HepG2 (cell line): ENCODE measurements around the gene ANKRD39. TPM values are rescaled to one million over a fixed set of nuclear protein-coding genes. Genes with fewer than 3 reads are reported as not detected.

Experiments used
- ATAC-seq: fragments of 200-7000 bp; cut with Tn5 transposase; 3 replicates; pipeline ENCODE4 v1.9.1; 2020; ENCODE audit warnings: mild to moderate bottlenecking, moderate library complexity
- BruUV-seq: library from RNA; stranded (reverse); fragments of 400-500 nt; replicated peaks from 2 replicates; lab custom pipeline; 2021; lab: Mats Ljungman, UMichigan
- CTCF ChIA-PET: fragments of 300-600 bp; formaldehyde crosslinking; extraction: SDS; loops from one replicate; lab custom pipeline; 2021; ENCODE audit warnings: low total read pairs, inconsistent platforms, low intra/inter-chr PET ratio; lab: Yijun Ruan, JAX
- POLR2A ChIA-PET: fragments of 350-600 bp; sonication (Branson Sonifier 250); formaldehyde crosslinking; loops from one replicate; lab custom pipeline; 2020; ENCODE audit warnings: antibody characterized with exemption, inconsistent platforms; lab: Yijun Ruan, JAX
- DNase-seq: peaks from one replicate; pipeline ENCODE4 v3.0.0-alpha.2; 2015; ENCODE audit warnings: low spot score
- FAIRE-seq: peaks from 3 replicates; lab custom pipeline; 2011; peaks lifted over from hg19 to GRCh38; lab: Jason Lieb, UNC
- H2AFZ ChIP-seq: one replicate; pipeline ENCODE4 v1.6.1; 2011; ENCODE audit warnings: low read length, inconsistent platforms
- H3K27ac ChIP-seq: fragments of 300-600 bp; 3 replicates; pipeline ENCODE4 v1.8.0; 2011; ENCODE audit warnings: mixed run types, mild to moderate bottlenecking, mixed read lengths, low read length, inconsistent platforms; ENCODE audit not compliant: insufficient read depth; ENCODE audit errors: extremely low read length
- H3K27me3 ChIP-seq, 2 experiments: fragments of 200-600 bp in 1 of 2; 2 replicates in 1 of 2; 3 replicates in 1 of 2; pipeline versions ENCODE4 v1.6.0 to v1.8.0; 2011; ENCODE audit warnings: low read length in 2 of 2, mild to moderate bottlenecking in 2 of 2, moderate library complexity in 2 of 2, inconsistent platforms in 1 of 2; ENCODE audit not compliant: insufficient read depth in 2 of 2, control insufficient read depth in 1 of 2
- H3K36me3 ChIP-seq, 2 experiments: fragments of 200-600 bp in 1 of 2; replicated peaks in 1 of 2; 2 replicates in 1 of 2; 3 replicates in 1 of 2; pipeline versions ENCODE4 v1.5.1 to v1.8.0; 2011; ENCODE audit warnings: low read length in 2 of 2, inconsistent platforms in 1 of 2; ENCODE audit not compliant: insufficient read depth in 2 of 2, control insufficient read depth in 1 of 2
- H3K4me1 ChIP-seq: 2 replicates; pipeline ENCODE4 v1.5.1; 2012; ENCODE audit warnings: low read length, inconsistent platforms; ENCODE audit not compliant: insufficient read depth
- H3K4me2 ChIP-seq: 2 replicates; pipeline ENCODE4 v1.6.0; 2011; ENCODE audit warnings: low read depth, low read length, inconsistent platforms
- H3K4me3 ChIP-seq, 3 experiments: fragments of 200-600 bp in 1 of 3; sonication (generic), shearing (Covaris generic) in 1 of 3; replicated peaks in 1 of 3; 2 replicates each; pipeline ENCODE4 v1.5.1; 2011 to 2016; ENCODE audit warnings: low read length in 3 of 3, inconsistent platforms in 2 of 3, low read depth in 2 of 3, mild to moderate bottlenecking in 2 of 3, control low read depth in 1 of 3, mixed read lengths in 1 of 3; ENCODE audit not compliant: insufficient read depth in 1 of 3
- H3K79me2 ChIP-seq: one replicate; pipeline ENCODE4 v1.6.1; 2011; ENCODE audit warnings: low read length, inconsistent platforms; ENCODE audit not compliant: insufficient read depth
- H3K9ac ChIP-seq: 2 replicates; pipeline ENCODE4 v1.6.0; 2011; ENCODE audit warnings: mild to moderate bottlenecking, low read depth, low read length, inconsistent platforms; ENCODE audit not compliant: insufficient read depth
- H3K9me3 ChIP-seq: 2 replicates; pipeline ENCODE4 v1.5.1; 2012; ENCODE audit warnings: mild to moderate bottlenecking, low read length
- H4K20me1 ChIP-seq: 2 replicates; pipeline ENCODE4 v1.6.0; 2011; ENCODE audit warnings: inconsistent platforms, mild to moderate bottlenecking, low read length, moderate library complexity; ENCODE audit not compliant: insufficient read depth
- AGO2 ChIP-seq: fragments of 200-400 bp; formaldehyde crosslinking; optimal IDR thresholded peaks from 2 replicates; pipeline ENCODE3; 2017; ENCODE audit warnings: mild to moderate bottlenecking, low read depth, low read length, moderate library complexity
- ERF ChIP-seq: IDR thresholded peaks from 2 replicates; pipeline ENCODE4 v1.6.1; 2018; ENCODE audit warnings: missing biosample characterization, missing genetic modification reagents
- IKZF1 ChIP-seq: fragments of 450-650 bp; IDR thresholded peaks from 2 replicates; pipeline ENCODE4 v1.7.1; 2016
- MZF1 ChIP-seq: sonication (generic); formaldehyde crosslinking; IDR thresholded peaks from 2 replicates; pipeline ENCODE4 v1.8.1; 2023; ENCODE audit warnings: mild to moderate bottlenecking, missing genetic modification reagents, borderline replicate concordance
- NFKB2 ChIP-seq: sonication (generic); formaldehyde crosslinking; IDR thresholded peaks from 2 replicates; pipeline ENCODE4 v1.4.0; 2020; ENCODE audit warnings: missing genetic modification reagents, borderline replicate concordance
- POLR2A ChIP-seq, 2 experiments: IDR thresholded peaks; 2 replicates each; pipeline ENCODE4 v1.6.1; 2011; ENCODE audit warnings: low read depth in 2 of 2, low read length in 2 of 2, mild to moderate bottlenecking in 1 of 2, moderate library complexity in 1 of 2; ENCODE audit not compliant: insufficient read depth in 1 of 2
- POLR2G ChIP-seq: fragments of 200-400 bp; formaldehyde crosslinking; IDR thresholded peaks from 2 replicates; pipeline ENCODE4 v1.6.1; 2018; ENCODE audit warnings: mild to moderate bottlenecking, low read depth, low read length, moderate library complexity
- RBM22 ChIP-seq: fragments of 200-400 bp; formaldehyde crosslinking; optimal IDR thresholded peaks from 2 replicates; pipeline ENCODE3; 2017; ENCODE audit warnings: mild to moderate bottlenecking, low read length, moderate library complexity
- ZFAT ChIP-seq: sonication (generic); formaldehyde crosslinking; conservative IDR thresholded peaks from 2 replicates; pipeline ENCODE4 v1.8.1; 2023; ENCODE audit warnings: missing genetic modification reagents, inconsistent platforms
- WGBS: methylation state at CpG from one replicate; pipeline ENCODE4 v1.1.6; 2017; ENCODE audit warnings: low lambda C conversion rate; 5-methylcytosine and 5-hydroxymethylcytosine counted together
- in situ Hi-C: cut with HindIII; loops from 2 replicates; pipeline ENCODE4 v1.10.0; 2017; ENCODE audit warnings: low pct_unique_long_range_greater_than_20kb; ENCODE audit not compliant: extremely low pct_ligation_motif_present
- intact Hi-C: fragments of 100-400 bp; cut with micrococcal nuclease; formaldehyde crosslinking; loops from one replicate; pipeline ENCODE4 v1.10.0; 2022; ENCODE audit not compliant: unreplicated experiment
- polyA plus RNA-seq, 8 experiments: library from polyadenylated mRNA; depleted of rRNA in 3 of 8; stranded (reverse) in 7 of 8; unstranded in 1 of 8; fragments of >200 nt; fragmentation: Illumina TruSeq in 4 of 8; extraction: Trizol in 4 of 8; gene quantifications; 2 replicates each; pipeline versions ENCODE4 v1.2.1 to v1.2.3, GENCODE V29; 2011 to 2016; ENCODE audit warnings: low read depth in 4 of 8, missing spikeins in 1 of 8, mixed read lengths in 1 of 8; ENCODE audit not compliant: insufficient read depth in 1 of 8
- total RNA-seq, 5 experiments: library from RNA; depleted of rRNA; stranded (reverse); fragments of >200 nt; fragmentation: Illumina TruSeq; extraction: Trizol; gene quantifications; 2 replicates each; pipeline ENCODE4 v1.2.3, GENCODE V29; 2016; ENCODE audit warnings: low read depth in 1 of 5
- TF ChIP-seq, protein P1 (sequence below): sonication (generic); formaldehyde crosslinking; IDR thresholded peaks from 2 replicates; pipeline ENCODE4 v1.4.0; 2020; ENCODE audit warnings: missing genetic modification reagents
- TF ChIP-seq, protein P2 (sequence below): sonication (generic); formaldehyde crosslinking; IDR thresholded peaks from 2 replicates; pipeline ENCODE4 v1.8.0; 2022; ENCODE audit warnings: mild to moderate bottlenecking, missing genetic modification reagents, moderate library complexity

Gene ANKRD39
- total and polyA plus RNA-seq, 2 of the 13 experiments (the other 11 are each of a cell fraction or from before 2014, with no cell fraction given) = 23.2 to 24.8 TPM

DNA sequence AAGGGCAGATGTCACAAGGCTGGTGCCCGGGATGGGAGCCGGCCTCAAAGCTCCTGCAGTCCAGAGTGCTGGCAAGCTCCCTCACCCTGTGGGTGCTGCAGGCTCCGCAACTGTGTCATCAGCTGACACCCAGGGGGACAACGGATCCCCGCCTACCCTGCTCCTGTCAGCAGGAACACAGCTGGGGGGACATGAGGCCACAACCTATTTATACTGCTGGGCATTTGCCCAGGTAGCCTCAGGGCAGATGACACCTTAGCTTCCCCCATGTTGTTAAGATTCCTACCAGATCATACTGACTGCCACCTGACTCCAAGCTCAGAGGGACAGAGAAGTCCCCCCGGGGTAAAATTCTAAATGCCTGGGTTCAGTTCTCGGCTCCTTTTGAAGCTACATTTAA lies 15.2 kb downstream of the ANKRD39 start (continued):
- TF ChIP-seq, protein P1, sequence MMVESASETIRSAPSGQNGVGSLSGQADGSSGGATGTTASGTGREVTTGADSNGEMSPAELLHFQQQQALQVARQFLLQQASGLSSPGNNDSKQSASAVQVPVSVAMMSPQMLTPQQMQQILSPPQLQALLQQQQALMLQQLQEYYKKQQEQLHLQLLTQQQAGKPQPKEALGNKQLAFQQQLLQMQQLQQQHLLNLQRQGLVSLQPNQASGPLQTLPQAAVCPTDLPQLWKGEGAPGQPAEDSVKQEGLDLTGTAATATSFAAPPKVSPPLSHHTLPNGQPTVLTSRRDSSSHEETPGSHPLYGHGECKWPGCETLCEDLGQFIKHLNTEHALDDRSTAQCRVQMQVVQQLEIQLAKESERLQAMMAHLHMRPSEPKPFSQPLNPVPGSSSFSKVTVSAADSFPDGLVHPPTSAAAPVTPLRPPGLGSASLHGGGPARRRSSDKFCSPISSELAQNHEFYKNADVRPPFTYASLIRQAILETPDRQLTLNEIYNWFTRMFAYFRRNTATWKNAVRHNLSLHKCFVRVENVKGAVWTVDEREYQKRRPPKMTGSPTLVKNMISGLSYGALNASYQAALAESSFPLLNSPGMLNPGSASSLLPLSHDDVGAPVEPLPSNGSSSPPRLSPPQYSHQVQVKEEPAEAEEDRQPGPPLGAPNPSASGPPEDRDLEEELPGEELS (CRISPR knock-in tag) = no peak
- TF ChIP-seq ERF (CRISPR knock-in tag) (0 out of 2 replicates have a peak, but pooled peaks have one; percentile 11), IKZF1 (no peak)

DNA sequence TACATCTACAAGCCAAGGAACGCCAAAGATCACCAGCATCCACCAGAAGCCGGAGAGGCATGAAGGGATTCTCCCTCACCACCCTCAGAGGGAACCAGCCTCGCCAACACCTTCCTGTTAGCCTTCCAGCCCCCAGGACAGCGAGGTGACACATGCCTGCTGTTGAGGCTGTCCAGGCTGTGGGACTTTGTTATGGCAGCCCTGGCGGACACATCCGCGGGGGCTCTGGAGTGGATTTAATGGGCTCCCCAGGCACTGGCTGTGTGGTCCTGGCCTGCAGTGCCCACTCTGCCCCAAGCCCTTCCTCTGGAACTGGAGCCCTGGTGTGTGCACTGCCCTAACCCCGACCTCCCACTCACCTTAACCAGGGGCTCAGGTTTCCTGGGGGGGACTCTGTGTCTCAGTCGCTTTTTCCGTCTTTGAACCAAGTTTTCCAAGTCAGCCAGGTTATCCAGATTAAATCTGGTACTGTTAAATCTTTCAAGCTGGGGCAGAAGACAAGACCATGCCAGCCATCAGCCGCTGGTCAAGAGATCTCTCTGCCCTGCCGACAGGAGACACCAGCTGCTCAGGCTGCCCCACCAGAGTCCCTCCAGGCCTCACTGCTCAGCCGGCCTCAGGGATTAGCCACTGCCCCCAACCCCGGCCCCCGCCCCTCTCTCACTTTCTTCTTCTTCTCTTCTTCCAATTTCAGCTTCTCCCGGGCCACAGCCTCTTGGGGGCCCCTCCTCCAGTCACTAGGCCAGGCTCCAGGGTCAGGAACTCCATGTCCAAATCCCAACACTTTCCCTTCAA lies 15.9 kb downstream of the ANKRD39 start:
- H3K79me2 ChIP-seq = no peaks in the 10 kb centered on the region
- FAIRE-seq (no peak), DNase-seq (no peak), ATAC-seq (peak; percentile 3; the same call in 2 of the 3 replicates)
- intact Hi-C loops (no loop called here), in situ Hi-C loops (no loop called here)
- H3K9me3 ChIP-seq = no peaks in the 10 kb centered on the region
- no peak overlapping the region for H2AFZ ChIP-seq
- H4K20me1 ChIP-seq = no peaks in the 10 kb centered on the region
- POLR2A ChIA-PET = interaction anchor here (0.8 to 1.3 kb wide), 6 partner anchors 10 to 27 kb away, joined by 3 to 4 read pairs (median 3); no protein-coding TSS in a partner anchor
- H3K27ac ChIP-seq = no peak overlapping the region
- no peak overlapping the region for H3K4me3 ChIP-seq
- H3K4me2 ChIP-seq = no peak overlapping the region
- H3K4me1 ChIP-seq = no peaks in the 10 kb centered on the region
- no peaks in the 10 kb centered on the region for H3K27me3 ChIP-seq
- CTCF ChIA-PET = no interaction called here
- peaks cover 3% of the 10 kb centered on the region in 2 experiments; a peak in 4 of 5 replicates for H3K36me3 ChIP-seq
- WGBS = 92% methylated on average over 11 of the region's 16 CpGs
- no peak overlapping the region for H3K9ac ChIP-seq
- BruUV-seq = no TSS peak
- TF ChIP-seq POLR2G (peak; percentile 57; the same call in 1 of the 2 replicates), RBM22 (peak; percentile 55), ZFAT (CRISPR knock-in tag) (no peak), AGO2 (peak; percentile 71), MZF1 (CRISPR knock-in tag) (no peak), NFKB2 (CRISPR knock-in tag) (peak; percentile 16; the same call in 1 of the 2 replicates), POLR2A (IDR thresholded peaks at IDR 0.05; ENCODE audit: insufficient read depth in 1 of 2, low read depth in 2 of 2, low read length in 2 of 2) (peak; percentile 25 to 49; a peak in 1 of 4 replicates)
- TF ChIP-seq, protein P2, sequence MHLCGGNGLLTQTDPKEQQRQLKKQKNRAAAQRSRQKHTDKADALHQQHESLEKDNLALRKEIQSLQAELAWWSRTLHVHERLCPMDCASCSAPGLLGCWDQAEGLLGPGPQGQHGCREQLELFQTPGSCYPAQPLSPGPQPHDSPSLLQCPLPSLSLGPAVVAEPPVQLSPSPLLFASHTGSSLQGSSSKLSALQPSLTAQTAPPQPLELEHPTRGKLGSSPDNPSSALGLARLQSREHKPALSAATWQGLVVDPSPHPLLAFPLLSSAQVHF (CRISPR knock-in tag) = 0 out of 2 replicates have a peak, but pooled peaks have one; percentile 40
